ENCODE data around the gene RASEF.

DNA sequence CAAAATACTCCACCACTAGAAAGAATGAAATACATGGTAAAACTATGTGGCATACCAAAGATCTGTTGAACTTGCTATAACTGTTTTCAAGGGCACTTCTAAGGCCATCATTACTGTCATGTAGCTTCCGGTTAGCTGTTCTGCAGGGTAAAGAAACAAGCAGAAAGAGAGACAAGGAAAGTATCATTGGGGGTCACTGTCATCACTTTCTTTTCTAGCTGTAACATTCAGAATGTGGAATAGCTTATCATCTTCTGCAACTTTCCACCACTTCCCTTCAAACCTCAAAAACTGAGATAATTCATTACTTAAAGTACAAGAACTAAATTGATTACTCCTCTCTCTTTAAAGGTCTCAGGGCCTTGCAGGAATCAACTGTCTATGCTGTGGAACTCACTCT is 57.6 kb downstream of the RASEF start:
- TF ChIP-seq GATA2 (IDR thresholded peaks at IDR 0.05; ENCODE audit: low read depth, low read length): no peak
- no peak for TF ChIP-seq GATA3 (IDR thresholded peaks at IDR 0.05; ENCODE audit: low read depth, low read length)

Measured in SH-SY5Y (cell line).